Muscle of back (tissue), 11 donors: Measurements from ENCODE around the gene CUEDC1. TPM values are rescaled to one million over a fixed set of nuclear protein-coding genes. Genes with fewer than 3 reads are reported as not detected.
A peak's percentile ranks its signal among the peaks of the same experiment; 100 is the strongest.
"Not testable (repeated sequence)": the region's sequence is repeated elsewhere in the genome, so short reads cannot be mapped to it uniquely, and the experiment has no call there.

Experiments used
- DNase-seq, 3 donors: peaks; one replicate each; pipeline versions ENCODE4 v3.0.0 to v3.0.0-alpha.2; 2013
- polyA plus RNA-seq, 10 donors: library from polyadenylated mRNA; unstranded; fragments of 120-200 nt; gene quantifications; one replicate each; pipeline ENCODE4 v1.2.1, GENCODE V29; 2013; ENCODE audit not compliant: insufficient read length in 10 of 10

Gene CUEDC1
- polyA plus RNA-seq, 10 donors, result 42.2 to 57.2 (median 47.8) TPM

- no peak for DNase-seq
These were observed 7.3 kb upstream of the CUEDC1 start for GRCh38 chr17:57962279-57963148.

- DNase-seq, result no peak
These were observed 4.7 kb upstream of the CUEDC1 start for GRCh38 chr17:57959929-57960328.

GRCh38 chr17:57958391-57958790, 3.2 kb upstream of the CUEDC1 start:
- not testable (repeated sequence) for DNase-seq

GRCh38 chr17:57957886-57958285, 2.7 kb upstream of the CUEDC1 start:
- DNase-seq, result no peak

- DNase-seq, result no peak
These were observed 2.1 kb upstream of the CUEDC1 start for GRCh38 chr17:57957120-57957850.

- DNase-seq, result no peak
These were observed 1.3 kb upstream of the CUEDC1 start for GRCh38 chr17:57956291-57957119.

- peak in 2 of 3 donors; percentile 73 to 88 for DNase-seq
These were observed 622 bp downstream of the CUEDC1 start for GRCh38 chr17:57954397-57955182.

- no peak for DNase-seq
These were observed 1.4 kb downstream of the CUEDC1 start for GRCh38 chr17:57953705-57954396.

GRCh38 chr17:57953219-57953618, 2.0 kb downstream of the CUEDC1 start:
- DNase-seq, result no peak

- DNase-seq, result no peak
These were observed 5.6 kb downstream of the CUEDC1 start for GRCh38 chr17:57949649-57950048.

GRCh38 chr17:57948555-57949420, 6.4 kb downstream of the CUEDC1 start:
- peak in 1 of 3 donors; percentile 95 for DNase-seq

- DNase-seq, result no peak
These were observed 7.0 kb downstream of the CUEDC1 start for GRCh38 chr17:57948169-57948554.

GRCh38 chr17:57947369-57947768, 7.8 kb downstream of the CUEDC1 start:
- no peak for DNase-seq

GRCh38 chr17:57946798-57947358, 8.3 kb downstream of the CUEDC1 start:
- peak in 1 of 3 donors; percentile 80 for DNase-seq

GRCh38 chr17:57945996-57946797, 9.0 kb downstream of the CUEDC1 start:
- DNase-seq, result no peak

GRCh38 chr17:57944908-57945307, 10.3 kb downstream of the CUEDC1 start:
- no peak for DNase-seq

- peak in 1 of 3 donors; percentile 62 for DNase-seq
These were observed 11.6 kb downstream of the CUEDC1 start for GRCh38 chr17:57943645-57944044.

GRCh38 chr17:57943140-57943539, 12.1 kb downstream of the CUEDC1 start:
- no peak for DNase-seq
